G401 (cell line): ENCODE measurements around the gene KIAA1217. TPM values are rescaled to one million over a fixed set of nuclear protein-coding genes. Genes with fewer than 3 reads are reported as not detected.

ENCODE experiments used
- DNase-seq: peaks from one replicate; pipeline ENCODE4 v3.0.0-alpha.2; 2015; ENCODE audit warnings: low spot score
- in situ Hi-C: cut with HindIII; loops from 2 replicates; pipeline ENCODE4 v1.10.0; 2016; ENCODE audit warnings: low sequenced_read_pairs, mixed read lengths
- total RNA-seq: library from RNA; depleted of rRNA; stranded (reverse); fragments of >200 nt; shearing (Covaris generic); gene quantifications from 2 replicates; pipeline ENCODE4 v1.2.3, GENCODE V29; 2014

KIAA1217 gene
- total RNA-seq, 1 experiment from 2014 or later = 2.1 TPM

DNA sequence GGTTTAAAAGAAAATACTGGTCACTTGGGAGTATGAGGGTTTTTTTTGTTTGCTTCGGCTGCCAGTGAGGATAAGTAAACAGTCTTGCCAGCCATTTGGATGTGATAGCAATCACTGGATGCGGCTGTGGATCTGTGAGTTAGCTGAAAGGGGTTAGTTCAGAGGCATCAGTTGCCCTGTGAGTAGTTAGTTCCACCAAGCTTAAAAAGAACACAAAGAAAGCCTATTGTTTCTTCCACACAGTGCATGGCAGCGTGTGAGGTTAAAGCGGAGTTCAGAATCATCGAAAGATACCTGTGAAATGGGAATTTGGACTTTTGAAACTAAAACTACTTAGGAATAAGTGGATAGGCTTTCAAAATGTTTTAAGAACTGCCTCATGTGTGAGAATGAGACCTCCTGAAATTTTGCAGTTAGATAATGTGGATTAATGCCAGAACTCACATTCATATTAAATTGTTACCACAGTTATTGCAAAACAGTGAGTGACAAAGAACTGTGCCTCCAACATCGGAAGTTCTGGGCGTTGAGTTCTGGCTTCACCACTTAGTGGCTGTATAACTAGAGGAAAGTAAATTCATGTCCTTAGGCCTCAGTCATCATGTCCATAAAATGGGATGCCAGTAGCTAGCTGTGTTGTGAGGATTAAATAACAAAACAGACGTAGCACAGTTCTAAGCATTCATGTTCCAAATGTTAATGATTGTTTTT, 31.3 kb downstream of the KIAA1217 start:
- in situ Hi-C loops = no loop called here
- DNase-seq = no peak

DNA sequence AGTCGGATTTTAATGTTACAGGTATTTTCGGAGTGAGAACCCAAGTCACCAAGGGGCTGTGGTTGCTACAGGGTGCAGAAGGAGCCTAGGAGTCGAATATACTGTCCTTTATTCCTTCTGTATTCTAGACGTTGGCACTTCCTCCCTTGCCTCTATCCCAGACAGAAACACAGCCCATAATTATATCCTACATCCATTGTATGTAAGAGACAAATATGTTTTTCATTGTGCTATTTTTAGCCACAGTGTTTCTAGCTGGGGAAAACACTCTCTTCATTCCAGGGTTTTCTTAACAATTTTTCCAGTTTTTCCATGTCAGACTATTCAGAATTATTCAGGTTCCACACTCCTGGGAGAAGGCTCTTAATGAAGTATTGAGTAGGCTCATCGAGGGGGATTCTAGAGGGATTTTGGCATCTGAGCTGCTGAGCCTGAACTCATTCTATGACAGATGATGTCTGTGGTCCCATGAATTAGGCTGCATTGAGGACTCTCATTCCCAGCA, 32.6 kb downstream of the KIAA1217 start:
- in situ Hi-C loops = no loop called here
- no peak for DNase-seq

DNA sequence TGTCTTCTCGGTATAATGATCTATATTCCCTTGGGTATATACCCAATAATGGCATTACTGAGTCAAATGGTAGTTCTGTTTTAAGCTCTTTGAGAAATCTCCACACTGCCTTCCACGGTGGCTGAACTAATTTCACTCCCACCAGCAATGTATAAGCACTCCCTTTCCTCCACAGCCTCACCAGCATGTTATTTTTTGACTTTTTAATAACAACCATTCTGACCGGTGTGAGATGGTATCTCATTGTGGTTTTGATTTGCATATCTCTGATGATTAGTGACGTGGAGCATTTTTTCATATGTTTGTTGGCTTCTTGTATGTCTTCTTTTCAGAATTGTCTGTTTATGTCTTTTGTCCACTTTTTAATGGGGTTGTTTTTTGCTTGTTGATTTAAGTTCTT, 33.6 kb downstream of the KIAA1217 start:
- DNase-seq = no peak
- in situ Hi-C loops = no loop called here

DNA sequence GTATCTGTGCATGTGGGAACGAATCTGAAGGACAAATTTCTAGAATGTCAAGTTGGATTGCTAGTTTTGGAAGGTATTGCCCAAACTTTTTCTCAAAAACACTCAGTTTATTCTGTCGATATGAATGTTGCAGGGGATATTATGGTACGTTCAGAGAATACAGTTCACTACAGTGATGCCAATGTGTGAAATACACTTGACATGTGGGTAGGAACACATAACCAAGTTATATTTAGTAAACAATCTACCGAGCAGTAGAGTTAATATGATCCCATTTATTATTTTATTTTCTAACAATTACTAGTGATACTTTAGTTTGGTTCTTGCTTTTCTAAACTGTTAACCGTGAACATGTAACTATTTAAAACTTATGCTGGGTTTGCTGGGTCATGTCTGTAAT, 37.4 kb downstream of the KIAA1217 start:
- no peak for DNase-seq
- in situ Hi-C loops = no loop called here

DNA sequence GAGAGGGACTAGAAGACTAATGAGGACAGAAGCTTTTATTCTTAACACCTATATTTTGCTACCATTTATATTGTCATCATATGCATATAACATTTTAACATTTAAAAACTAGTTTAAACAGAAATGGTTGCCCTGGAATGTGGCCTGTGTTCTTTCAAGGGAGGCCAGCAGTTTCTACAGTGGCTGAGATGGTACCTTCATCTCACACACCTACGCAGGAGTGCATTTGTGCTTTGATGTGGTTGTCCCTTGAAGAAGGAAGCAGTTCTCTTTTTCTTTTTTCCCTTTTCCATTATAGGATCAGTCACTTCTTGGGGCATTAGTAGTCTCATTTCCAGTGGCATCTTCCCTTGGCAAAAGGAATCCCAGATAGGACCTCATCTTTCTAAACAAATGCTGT, 38.9 kb downstream of the KIAA1217 start:
- no peak for DNase-seq
- in situ Hi-C loops = no loop called here

DNA sequence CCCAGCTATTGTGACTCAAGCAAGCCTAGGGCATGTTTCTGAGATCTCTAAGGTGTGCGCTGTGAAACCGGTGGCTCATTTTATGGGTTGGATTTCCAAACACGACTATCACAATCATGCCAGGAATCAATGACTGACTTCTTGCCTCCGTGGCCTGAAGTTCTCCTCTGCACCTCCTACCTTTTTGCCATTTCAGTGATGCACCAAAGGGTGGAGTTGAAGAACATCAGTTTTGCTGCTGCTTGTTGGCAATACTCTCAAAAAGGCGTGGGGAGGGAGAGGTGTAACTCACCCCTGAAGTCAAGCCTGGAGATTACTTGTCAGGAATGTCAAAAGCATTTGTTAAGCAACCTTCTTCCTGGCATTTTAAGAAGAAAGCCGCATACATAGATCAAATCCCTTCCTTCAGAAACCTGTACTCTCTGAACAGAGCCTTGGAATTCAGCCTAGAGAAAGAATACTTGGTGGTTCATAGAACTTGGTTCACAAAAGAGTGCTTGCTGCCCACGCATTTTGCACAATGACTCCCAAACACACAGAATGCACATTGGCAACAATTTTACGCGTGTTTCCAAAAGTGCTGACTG, 41.0 kb downstream of the KIAA1217 start:
- in situ Hi-C loops = no loop called here
- no peak for DNase-seq

DNA sequence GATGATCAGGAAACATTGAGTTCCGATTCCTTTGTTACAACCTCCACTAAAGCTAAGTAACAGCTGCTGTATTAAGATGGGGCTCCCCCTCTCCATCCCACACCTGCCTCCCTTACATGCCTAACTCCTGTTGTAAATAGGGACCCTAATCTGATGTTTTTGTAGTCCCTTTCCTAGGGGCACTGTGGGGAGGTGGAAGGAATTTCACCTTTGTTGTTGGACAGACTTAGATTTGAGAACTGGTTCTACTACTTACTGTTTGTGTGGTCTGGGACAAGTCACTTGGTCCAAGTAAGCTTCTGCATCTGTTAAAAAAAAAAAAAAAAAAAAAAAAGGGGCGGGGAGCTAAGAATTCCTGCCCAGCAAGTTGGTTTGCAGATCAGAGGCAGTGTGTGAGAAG, 42.6 kb downstream of the KIAA1217 start:
- in situ Hi-C loops = no loop called here
- no peak for DNase-seq

DNA sequence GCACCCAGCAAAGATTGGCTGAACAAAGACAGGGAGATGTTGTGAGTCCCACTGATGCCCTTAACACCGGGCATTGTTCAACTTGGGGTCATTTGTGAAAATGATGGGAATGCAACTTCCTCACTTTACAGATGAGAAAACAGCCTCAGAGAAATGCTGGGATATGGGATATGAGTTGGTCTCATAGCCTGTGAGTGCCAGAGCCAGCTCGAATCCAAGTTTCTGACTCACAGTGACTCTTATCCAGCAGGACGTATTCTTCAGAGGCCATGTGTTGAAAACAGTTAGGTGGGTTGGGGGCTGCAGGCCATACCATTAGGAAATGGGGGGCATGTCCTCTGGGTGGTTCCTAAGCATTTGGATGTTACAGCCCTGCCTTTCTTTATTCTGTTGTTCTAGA, 45.2 kb downstream of the KIAA1217 start:
- no peak for DNase-seq
- in situ Hi-C loops = no loop called here

DNA sequence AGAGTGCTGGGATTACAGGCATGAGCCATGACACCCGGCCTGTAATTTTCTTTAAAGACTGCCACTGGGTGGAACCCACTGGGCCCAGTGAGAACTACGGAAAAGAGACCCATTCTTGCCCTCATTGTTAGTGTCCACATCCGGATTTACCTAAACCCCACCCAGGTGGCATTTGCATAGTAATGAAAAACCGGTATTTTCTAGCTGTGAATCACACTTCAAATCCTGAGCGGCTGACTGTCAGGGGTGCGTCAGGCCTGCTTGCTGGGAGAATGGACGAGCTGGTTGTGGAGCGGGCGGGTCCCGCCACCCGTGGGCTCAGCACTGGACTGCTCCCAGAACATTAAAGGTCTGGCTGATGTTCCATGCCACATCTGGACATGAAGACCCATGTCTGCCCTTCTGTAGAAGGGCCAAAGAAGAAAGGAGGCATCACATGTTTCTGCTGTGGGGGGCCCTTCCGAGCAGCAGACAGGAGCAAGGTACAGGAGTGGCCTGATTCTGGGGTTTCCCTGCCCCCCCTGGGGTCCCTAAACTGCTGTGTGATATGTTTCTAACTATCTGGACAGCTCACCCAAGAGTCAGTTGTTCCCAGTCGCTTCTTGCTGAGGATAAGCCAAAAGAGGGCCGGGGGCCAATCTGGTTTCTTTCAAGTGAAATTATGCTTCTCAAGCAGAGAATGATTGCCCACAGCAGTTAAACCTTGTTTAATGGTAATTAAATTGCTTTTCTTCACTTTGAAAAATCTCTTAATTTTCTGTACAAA, 46.4 kb downstream of the KIAA1217 start:
- no peak for DNase-seq
- in situ Hi-C loops = no loop called here

DNA sequence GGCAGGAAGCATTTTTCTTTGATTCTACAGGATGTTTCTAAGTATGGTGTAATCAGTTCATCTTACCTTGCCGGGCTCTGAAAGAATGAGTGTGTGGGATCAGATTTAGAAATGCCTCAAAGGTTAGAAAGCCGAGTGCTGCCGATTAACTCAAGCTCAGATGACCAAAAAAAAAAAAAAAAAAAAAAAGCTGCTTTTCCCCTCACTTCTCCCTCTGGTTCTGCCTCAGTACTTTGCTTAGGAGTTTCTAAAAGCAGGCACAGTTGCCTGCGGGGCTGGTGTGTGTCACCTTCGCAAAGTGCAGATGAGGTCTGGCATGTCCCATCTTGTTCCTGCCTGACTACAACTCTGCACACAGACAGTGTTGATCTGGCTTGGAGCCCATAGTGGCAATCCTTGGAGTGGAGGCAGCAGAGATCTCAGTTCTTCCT, 47.0 kb downstream of the KIAA1217 start:
- in situ Hi-C loops = no loop called here
- no peak for DNase-seq

DNA sequence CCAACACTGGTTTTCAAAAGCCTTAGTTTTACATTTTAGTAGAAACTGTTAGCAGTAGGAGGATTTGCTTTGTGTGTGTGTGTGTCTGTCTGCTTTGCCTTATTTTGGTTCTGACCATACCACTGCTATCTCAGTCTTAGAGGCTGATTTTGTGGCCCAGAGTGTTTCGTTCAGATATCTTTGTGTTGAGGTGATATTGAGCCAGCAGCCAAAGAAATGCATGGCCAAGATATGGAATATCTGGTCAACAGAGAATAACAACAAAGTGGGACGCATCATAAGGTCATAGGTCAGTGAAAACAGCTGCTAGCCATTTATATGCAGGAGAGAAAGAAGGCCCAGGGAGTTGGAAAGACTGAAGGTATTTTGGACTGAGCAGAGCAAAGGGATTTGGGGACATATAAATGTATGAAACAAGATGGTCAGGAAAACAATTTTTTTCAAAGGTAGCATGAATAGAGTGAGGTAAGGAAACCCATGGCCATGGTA, 47.7 kb downstream of the KIAA1217 start:
- in situ Hi-C loops = no loop called here
- no peak for DNase-seq

DNA sequence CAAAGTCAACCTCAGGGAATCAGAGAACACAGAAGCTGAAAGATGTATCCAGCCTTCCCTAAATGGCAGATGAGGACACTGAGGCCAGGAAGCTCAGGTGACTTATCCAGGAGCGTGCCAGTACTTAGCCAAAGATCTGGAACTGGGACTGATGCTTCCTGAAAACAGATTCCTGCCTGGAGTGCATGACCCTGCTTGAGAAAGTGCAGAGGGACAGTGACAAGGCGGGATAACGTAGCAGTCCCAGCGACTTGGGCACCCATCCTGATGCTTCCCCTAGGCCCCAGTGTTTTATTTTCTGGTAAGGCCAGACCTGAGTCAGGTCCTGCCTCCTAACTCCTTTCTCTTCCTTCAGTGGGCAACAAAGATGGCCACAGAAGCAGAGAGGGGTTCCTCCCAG, 48.6 kb downstream of the KIAA1217 start:
- in situ Hi-C loops = no loop called here
- DNase-seq = no peak

DNA sequence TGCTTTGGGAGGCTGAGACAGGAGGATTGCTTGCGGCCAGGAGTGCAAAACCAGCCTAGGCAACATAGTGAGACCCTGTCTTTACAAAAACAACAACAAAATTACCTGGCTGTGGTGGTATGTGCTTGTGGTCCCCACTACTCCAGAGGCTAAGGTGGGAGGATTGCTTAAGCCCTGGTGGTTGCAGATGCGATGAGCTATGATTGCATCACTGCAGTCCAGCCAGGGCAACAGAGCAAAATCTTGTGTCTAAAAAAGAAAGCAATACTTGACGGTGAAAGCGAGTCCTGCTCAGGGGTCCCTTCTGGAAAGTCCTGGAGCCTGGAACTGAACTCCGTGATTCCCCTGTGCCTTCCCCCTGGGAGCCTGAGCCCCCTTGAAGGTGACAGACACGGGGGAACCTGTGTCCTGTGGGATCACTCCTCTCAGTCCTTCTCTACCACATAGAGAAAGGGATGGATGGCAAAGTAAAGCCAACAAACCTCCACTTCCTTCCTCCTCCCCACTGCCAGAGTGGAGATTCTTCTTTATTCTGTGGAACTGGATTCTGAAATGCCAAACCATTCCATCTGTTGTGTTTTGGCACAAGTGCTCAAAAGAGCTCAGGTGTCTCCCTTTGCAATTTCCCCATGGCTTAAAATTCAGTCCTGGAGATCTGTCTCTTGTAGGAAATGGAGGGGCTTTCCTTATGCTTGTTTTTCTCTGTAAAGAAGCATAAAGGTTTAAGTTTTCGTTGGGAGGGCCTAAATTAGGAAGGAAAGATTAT, 50.6 kb downstream of the KIAA1217 start:
- peak; percentile 60 for DNase-seq
- in situ Hi-C loops = no loop called here

DNA sequence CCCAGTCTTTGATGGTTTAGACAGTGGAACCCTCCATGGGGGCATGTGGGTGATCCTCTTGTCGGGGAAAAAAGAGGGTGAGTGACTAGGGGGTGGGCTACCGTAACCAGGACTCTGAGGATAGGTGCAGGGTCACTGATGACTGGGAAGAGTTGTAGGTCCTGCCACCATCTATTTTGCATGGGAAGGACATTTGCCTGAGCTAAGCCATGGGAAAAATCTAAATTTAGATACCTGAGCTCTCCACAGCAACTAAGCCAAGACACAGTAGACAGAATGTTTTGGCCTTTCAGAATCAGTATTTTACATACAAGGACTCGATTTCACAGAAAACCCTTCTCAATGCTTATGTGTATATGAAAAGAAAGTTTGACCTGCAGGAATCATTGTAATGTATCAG, 52.7 kb downstream of the KIAA1217 start:
- in situ Hi-C loops = no loop called here

DNA sequence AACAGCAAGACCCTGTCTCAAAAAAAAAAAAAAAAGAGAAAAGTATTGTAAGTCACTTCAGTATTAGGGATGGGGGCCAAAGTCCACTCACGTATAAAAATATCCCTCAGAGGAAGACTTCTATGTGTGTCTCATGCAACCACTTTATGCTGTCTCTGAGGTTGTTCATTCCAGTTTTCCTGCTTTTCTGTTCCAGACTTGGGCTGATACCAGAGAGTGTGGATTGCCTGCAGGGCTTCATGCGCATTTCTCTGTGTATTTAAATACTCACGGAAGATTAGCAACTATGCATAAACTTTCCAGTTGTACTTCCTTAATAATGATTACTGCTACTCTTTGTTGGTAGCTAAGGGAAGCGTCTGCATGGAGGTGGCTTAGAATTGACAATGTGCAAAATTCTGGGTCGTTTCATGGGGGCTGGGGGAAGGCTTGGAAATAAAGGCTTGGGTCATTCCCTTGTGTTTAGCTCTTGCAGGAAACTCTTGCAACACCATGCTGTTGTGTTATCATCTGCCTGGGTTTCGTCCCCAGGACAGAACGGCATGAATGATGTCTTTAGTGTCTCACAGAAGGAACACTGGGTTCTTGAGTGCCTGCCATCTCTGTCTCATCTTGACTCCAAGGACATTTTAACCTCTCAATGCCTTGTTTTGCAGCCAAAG, 54.1 kb downstream of the KIAA1217 start:
- DNase-seq = no peak
- in situ Hi-C loops = no loop called here

More for the DNA sequence above, 52.7 kb downstream of the KIAA1217 start:
- no peak for DNase-seq

DNA sequence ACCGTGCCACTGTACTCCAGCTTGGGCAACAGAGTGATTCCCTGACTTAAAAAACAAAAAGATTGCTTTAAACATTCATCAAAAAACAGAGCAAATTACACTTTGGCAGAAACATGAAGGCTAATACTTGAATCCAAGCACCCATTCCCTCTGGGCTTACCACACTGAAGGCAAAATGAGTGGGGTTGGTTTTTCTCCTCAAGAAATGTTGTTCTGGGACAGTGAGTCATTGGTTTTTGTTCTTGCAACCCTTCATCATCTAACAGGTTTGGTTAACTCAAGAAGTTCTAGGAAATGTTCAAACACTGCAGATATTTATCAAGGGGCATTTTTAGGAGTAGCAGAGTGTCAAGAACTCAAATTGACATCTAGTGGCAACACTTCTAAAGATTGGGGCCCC, 60.5 kb downstream of the KIAA1217 start:
- in situ Hi-C loops = no loop called here
- no peak for DNase-seq

DNA sequence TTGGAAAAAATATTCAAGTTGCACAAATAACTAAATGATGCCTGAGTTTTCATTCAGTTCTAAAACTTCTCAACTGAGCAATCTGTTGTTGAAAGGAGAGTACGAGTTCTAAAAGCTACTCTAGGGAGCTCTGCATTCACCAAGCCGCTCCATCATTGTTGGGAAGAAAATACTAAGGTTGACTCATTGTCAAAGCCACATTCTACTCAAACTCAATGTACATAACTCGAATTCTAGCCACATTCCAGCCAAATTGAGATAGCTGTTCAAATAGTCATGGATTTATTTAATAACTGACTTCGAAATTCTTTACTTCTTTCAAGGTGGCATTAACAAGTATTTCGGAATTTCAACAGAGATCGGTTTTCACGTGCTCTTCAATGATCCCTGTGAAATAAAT, 63.4 kb downstream of the KIAA1217 start:
- no peak for DNase-seq
- in situ Hi-C loops = no loop called here

DNA sequence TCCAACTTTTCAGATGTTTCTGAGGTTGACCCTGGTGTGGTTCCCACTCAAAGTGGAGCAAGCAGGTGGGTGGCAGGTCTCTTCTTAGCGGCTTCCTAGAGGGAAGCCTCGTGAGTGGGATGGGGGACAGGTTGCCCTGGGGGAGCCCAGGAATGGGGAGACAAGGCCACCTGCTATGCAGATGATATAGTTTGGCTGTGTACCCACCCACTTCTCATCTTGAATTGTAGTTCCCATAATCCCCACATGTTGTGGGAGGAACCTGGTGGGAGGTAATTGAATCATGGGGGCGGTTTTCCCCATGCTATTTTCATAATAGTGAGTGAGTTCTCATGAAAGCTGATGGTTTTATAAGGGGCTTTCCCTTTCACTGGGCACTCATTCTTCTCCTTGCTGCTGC, 68.3 kb downstream of the KIAA1217 start:
- in situ Hi-C loops = no loop called here
- DNase-seq = no peak

DNA sequence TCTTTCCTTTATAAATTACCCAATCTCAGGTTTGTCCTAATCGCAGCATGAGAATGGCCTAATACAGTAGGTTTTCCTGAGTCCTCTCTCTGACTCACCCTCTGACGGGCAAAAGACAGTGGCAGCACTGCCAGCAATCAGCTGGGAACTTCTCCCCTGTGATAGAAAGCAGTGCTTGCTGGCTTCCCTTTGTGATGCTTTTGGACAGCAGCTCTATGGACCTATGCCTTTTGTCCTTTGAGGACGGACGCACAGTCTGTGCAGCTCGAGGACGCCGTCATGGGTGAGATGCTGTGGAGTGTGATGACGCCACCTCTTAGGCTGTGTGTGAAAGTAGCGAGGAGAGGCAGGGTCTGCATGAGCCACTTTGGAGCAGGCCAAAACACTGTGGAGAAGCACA, 68.8 kb downstream of the KIAA1217 start:
- in situ Hi-C loops = no loop called here
- DNase-seq = no peak
